ENCODE results near the gene LCAT. TPM values are rescaled to one million over a fixed set of nuclear protein-coding genes. Genes with fewer than 3 reads are reported as not detected.

LCAT gene
- total RNA-seq, 2 donors from 2014 or later = 6.9 to 17.4 TPM

DNA sequence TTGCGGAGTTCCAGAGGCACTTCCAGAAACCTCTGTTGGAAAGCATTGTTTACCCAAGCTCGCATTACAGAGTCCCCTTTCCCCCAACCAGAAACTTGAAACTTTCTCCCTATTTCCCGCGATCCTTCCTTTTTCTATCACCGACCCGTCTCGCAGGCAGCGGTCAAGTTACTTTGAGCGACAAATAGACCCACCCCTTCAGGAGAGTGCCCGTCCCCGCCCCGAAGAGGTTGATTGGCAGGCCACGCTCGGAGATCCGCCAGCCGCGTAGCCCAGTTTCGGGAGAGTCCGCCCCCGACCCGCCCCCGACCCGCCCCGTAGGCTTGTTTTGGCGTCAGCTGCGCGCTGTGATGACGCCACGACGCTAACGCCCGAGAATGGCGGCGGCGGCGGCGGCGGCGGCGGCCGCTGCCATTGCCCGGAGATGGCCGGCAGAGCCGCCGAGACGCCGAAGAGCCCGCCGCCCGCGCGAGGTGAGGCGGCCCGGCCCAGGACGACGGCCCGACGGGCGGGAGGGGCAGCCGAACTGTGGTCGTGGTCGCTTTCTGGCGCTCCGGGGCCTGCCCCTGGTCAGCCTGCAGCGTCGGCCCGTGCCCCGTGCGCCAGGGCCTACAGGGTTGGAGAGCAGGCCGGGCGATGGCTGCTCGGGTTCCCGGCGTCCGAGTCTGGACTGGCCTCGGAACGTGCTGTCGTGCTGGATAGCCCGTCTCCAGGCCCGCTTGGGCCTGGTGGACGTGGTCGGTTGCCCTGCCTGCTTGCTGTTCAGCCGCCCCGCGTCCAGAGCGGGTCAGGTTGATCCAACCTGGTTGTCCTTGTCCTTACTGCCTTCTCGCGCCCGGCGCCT lies 50.8 kb downstream of the LCAT start, which contains the start of gene PSKH1:
Gene PSKH1 (plus strand): TSS at position 356 of the 844 bp plus-strand sequence. CDS start 15,496 bp downstream, outside the sequence.
- Histone ChIP-seq H3K4me1 (replicated peaks) (peaks cover 6% of the 10 kb centered on the region), H3K27me3 (replicated peaks; ENCODE audit: insufficient read depth) (no peaks in the 10 kb centered on the region), H3K9me3 (no peaks in the 10 kb centered on the region), H3K4me3 (peak within 1 kb of the TSS; percentile 91 to 96), H3K36me3 (no peaks in the 10 kb centered on the region), H3K27ac (peak within 1 kb of the TSS; percentile 94 to 95)
- DNase-seq (ENCODE audit: low spot score) = peak; percentile 96
- intact Hi-C loops (cut with DNase I) = no loop called here
- WGBS = under 1% methylated on average over 74 of the region's 90 CpGs
- TF ChIP-seq POLR2A (IDR thresholded peaks at IDR 0.05) (peak; percentile 72), POLR2AphosphoS5 (IDR thresholded peaks at IDR 0.05) (peak; percentile 86)
- TF ChIP-seq, protein P1, sequence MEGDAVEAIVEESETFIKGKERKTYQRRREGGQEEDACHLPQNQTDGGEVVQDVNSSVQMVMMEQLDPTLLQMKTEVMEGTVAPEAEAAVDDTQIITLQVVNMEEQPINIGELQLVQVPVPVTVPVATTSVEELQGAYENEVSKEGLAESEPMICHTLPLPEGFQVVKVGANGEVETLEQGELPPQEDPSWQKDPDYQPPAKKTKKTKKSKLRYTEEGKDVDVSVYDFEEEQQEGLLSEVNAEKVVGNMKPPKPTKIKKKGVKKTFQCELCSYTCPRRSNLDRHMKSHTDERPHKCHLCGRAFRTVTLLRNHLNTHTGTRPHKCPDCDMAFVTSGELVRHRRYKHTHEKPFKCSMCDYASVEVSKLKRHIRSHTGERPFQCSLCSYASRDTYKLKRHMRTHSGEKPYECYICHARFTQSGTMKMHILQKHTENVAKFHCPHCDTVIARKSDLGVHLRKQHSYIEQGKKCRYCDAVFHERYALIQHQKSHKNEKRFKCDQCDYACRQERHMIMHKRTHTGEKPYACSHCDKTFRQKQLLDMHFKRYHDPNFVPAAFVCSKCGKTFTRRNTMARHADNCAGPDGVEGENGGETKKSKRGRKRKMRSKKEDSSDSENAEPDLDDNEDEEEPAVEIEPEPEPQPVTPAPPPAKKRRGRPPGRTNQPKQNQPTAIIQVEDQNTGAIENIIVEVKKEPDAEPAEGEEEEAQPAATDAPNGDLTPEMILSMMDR (IDR thresholded peaks at IDR 0.05) = peak in 1 of 4 experiments; percentile 8

DNA sequence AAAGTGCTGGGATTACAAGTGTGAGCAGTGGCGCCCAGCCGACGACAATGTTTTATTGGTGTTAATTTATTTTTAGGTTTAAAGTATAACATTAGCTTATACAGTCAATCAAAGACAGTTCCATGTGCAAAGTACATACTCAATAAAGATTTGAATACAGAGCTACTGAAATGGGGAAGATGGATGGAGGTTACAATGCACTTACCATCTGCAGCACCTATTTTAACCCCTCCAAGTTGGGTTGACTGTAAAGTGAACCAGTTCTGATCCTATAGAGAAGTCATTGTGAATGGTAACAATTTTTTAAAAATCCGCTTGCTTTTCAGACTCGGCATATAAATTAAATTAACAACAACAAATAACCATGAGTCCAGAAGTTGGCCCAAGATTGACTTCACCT lies 51.5 kb downstream of the LCAT start:
- H3K27ac ChIP-seq = peak overlapping the region; percentile 94 to 95
- no peaks in the 10 kb centered on the region for H3K36me3 ChIP-seq
- peaks cover 6% of the 10 kb centered on the region for H3K4me1 ChIP-seq (replicated peaks)
- no peak for DNase-seq (ENCODE audit: low spot score)
- H3K27me3 ChIP-seq (replicated peaks; ENCODE audit: insufficient read depth) = no peaks in the 10 kb centered on the region
- H3K4me3 ChIP-seq = peak overlapping the region in 1 of 2 donors; percentile 96
- no peaks in the 10 kb centered on the region for H3K9me3 ChIP-seq
- TF ChIP-seq, protein P1 (IDR thresholded peaks at IDR 0.05) = no peak
- TF ChIP-seq POLR2A (IDR thresholded peaks at IDR 0.05) = no peak
- no peak for TF ChIP-seq POLR2AphosphoS5 (IDR thresholded peaks at IDR 0.05)
- intact Hi-C loops (cut with DNase I) = no loop called here
- 34% methylated on average over 5 of the region's 5 CpGs for WGBS

Other genes with a start within 250 kb of the LCAT start
- 10 to 100 TPM; 16.0 to 27.4 TPM for gene GFOD2, start 224.8 kb downstream of the LCAT start, total RNA-seq
- gene RANBP10, start 137.6 kb downstream of the LCAT start, total RNA-seq = 10 to 100 TPM; 11.1 to 22.8 TPM
- 1 to 10 TPM; 2.1 to 8.0 TPM for gene TSNAXIP1, start 137.2 kb downstream of the LCAT start, total RNA-seq
- 10 to 100 TPM; 60.2 to 78.6 TPM for gene THAP11, start 101.8 kb downstream of the LCAT start, total RNA-seq
- 100 to 1,000 TPM in 1 of 2 donors, 10 to 100 TPM in 1; 61.5 to 234 TPM for gene NUTF2, start 97.2 kb downstream of the LCAT start, total RNA-seq
- gene CENPT, start 96.4 kb downstream of the LCAT start, total RNA-seq = 10 to 100 TPM; 28.1 to 69.2 TPM
- gene EDC4, start 71.1 kb downstream of the LCAT start, total RNA-seq = 10 to 100 TPM; 47.3 to 76.5 TPM
- 1 to 10 TPM; 4.0 to 4.4 TPM for gene NRN1L, start 59.2 kb downstream of the LCAT start, total RNA-seq
- gene PSKH1, start 50.9 kb downstream of the LCAT start, total RNA-seq = 10 to 100 TPM; 16.7 to 53.2 TPM
- under 1 TPM in 1 of 2 donors, not detected in 1; 0.85 TPM for gene CTRL, start 12.3 kb downstream of the LCAT start, total RNA-seq
- 10 to 100 TPM; 29.9 to 42.5 TPM for gene PSMB10, start 7.3 kb downstream of the LCAT start, total RNA-seq
- 10 to 100 TPM; 32.6 to 89.1 TPM for gene SLC12A4, start 24.5 kb upstream of the LCAT start, total RNA-seq
- gene DPEP3, start 36.4 kb upstream of the LCAT start, total RNA-seq = 10 to 100 TPM in 1 of 2 donors, not detected in 1; 49.9 TPM
- 1 to 10 TPM in 1 of 2 donors, under 1 TPM in 1; 0.41 to 2.4 TPM for gene DPEP2, start 55.4 kb upstream of the LCAT start, total RNA-seq
- under 1 TPM in 1 of 2 donors, not detected in 1; 0.62 TPM for gene DPEP2NB, start 71.8 kb upstream of the LCAT start, total RNA-seq
- 10 to 100 TPM in 1 of 2 donors, 1 to 10 TPM in 1; 7.1 to 16.5 TPM for gene DDX28, start 79.1 kb upstream of the LCAT start, total RNA-seq
- gene DUS2, start 79.2 kb upstream of the LCAT start, total RNA-seq = 10 to 100 TPM in 1 of 2 donors, 1 to 10 TPM in 1; 7.2 to 14.5 TPM
- 10 to 100 TPM; 36.6 to 84.1 TPM for gene NFATC3, start 141.2 kb upstream of the LCAT start, total RNA-seq

Data from prostate gland (tissue), 2 donors.